SK-N-SH (cell line): ENCODE measurements around the gene PDLIM5.

Experiments
- EP300 ChIP-seq, 2 experiments: IDR thresholded peaks; 2 replicates each; pipeline versions ENCODE4 v1.4.0 to v1.6.1; 2012; ENCODE audit warnings: borderline replicate concordance in 1 of 2, low read depth in 1 of 2, low read length in 1 of 2
- FOSL2 ChIP-seq: IDR thresholded peaks from 2 replicates; pipeline ENCODE4 v1.4.0; 2012; ENCODE audit warnings: low read depth, mild to moderate bottlenecking, moderate library complexity, borderline replicate concordance
- GATA2 ChIP-seq: sonication (generic); formaldehyde crosslinking; IDR thresholded peaks from 2 replicates; pipeline ENCODE4 v1.5.0; 2020; ENCODE audit warnings: mild to moderate bottlenecking, missing genetic modification reagents
- POLR2AphosphoS5 ChIP-seq: IDR thresholded peaks from 2 replicates; pipeline ENCODE4 v1.6.1; 2012; ENCODE audit warnings: low read depth, low read length
- RFX5 ChIP-seq: IDR thresholded peaks from 2 replicates; pipeline ENCODE4 v1.6.1; 2012; ENCODE audit warnings: mild to moderate bottlenecking, improper control_type of control experiment, low read length
- TEAD4 ChIP-seq: IDR thresholded peaks from 2 replicates; pipeline ENCODE4 v1.4.0; 2012; ENCODE audit warnings: mild to moderate bottlenecking, borderline replicate concordance; ENCODE audit not compliant: insufficient read depth
- YY1 ChIP-seq: IDR thresholded peaks from 2 replicates; pipeline ENCODE4 v1.4.0; 2012; ENCODE audit warnings: low read depth, mild to moderate bottlenecking
- TF ChIP-seq, protein P1 (sequence below): fragments of 200-600 bp; sonication (generic); IDR thresholded peaks from 2 replicates; pipeline ENCODE4 v1.6.1; 2017; ENCODE audit warnings: antibody characterized with exemption, mild to moderate bottlenecking, moderate library complexity
- TF ChIP-seq, protein P2 (sequence below): IDR thresholded peaks from 2 replicates; pipeline ENCODE4 v1.6.1; 2012; ENCODE audit warnings: mild to moderate bottlenecking, low read depth, low read length, moderate library complexity
- TF ChIP-seq, protein P3 (sequence below): IDR thresholded peaks from 2 replicates; pipeline ENCODE4 v1.4.0; 2012; ENCODE audit warnings: low read depth
- TF ChIP-seq, protein P4 (sequence below): fragments of 150-350 bp; IDR thresholded peaks from 2 replicates; pipeline ENCODE4 v1.6.1; 2017; ENCODE audit warnings: antibody characterized with exemption, low read length, low read depth, borderline replicate concordance

DNA sequence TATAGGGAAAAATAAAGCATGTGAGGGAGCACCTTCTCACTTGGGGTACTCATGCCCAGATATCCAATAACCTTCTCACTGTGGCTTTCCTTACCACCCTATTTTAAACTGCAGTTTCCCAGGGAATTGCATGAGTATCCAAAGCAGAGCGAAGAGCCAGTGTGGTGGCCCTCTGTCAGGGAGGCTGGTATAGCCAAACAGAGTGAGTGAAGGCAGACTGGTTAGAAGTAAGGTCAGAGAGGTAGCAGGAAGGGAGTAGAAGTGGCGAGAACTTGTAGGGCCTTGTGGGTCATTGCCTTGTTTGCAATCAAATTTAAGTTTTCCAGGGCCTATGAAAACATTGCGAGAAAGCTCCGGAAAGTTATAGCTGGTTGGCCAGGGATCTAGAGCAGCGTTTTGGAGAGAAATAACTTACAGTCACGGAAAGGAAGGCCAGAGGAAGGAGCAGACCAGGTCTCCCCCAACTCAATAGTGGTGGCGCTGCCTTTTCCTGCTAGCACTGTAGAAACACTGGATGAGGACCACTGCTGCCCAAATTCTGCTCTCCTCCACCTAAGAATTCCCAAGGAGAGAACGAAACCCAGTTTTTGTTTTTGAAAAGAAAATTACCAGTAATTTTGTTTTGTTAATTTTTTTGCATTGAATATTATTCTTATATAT is 77.2 kb downstream of the PDLIM5 start:
- TF ChIP-seq, protein P1, sequence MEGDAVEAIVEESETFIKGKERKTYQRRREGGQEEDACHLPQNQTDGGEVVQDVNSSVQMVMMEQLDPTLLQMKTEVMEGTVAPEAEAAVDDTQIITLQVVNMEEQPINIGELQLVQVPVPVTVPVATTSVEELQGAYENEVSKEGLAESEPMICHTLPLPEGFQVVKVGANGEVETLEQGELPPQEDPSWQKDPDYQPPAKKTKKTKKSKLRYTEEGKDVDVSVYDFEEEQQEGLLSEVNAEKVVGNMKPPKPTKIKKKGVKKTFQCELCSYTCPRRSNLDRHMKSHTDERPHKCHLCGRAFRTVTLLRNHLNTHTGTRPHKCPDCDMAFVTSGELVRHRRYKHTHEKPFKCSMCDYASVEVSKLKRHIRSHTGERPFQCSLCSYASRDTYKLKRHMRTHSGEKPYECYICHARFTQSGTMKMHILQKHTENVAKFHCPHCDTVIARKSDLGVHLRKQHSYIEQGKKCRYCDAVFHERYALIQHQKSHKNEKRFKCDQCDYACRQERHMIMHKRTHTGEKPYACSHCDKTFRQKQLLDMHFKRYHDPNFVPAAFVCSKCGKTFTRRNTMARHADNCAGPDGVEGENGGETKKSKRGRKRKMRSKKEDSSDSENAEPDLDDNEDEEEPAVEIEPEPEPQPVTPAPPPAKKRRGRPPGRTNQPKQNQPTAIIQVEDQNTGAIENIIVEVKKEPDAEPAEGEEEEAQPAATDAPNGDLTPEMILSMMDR = no peak
- TF ChIP-seq EP300 (IDR thresholded peaks at IDR 0.05; ENCODE audit: borderline replicate concordance in 1 of 2, low read depth in 1 of 2, low read length in 1 of 2) = no peak
- TF ChIP-seq TEAD4 = no peak
- TF ChIP-seq RFX5 = no peak
- no peak for TF ChIP-seq POLR2AphosphoS5
- no peak for TF ChIP-seq YY1
- TF ChIP-seq, protein P2, sequence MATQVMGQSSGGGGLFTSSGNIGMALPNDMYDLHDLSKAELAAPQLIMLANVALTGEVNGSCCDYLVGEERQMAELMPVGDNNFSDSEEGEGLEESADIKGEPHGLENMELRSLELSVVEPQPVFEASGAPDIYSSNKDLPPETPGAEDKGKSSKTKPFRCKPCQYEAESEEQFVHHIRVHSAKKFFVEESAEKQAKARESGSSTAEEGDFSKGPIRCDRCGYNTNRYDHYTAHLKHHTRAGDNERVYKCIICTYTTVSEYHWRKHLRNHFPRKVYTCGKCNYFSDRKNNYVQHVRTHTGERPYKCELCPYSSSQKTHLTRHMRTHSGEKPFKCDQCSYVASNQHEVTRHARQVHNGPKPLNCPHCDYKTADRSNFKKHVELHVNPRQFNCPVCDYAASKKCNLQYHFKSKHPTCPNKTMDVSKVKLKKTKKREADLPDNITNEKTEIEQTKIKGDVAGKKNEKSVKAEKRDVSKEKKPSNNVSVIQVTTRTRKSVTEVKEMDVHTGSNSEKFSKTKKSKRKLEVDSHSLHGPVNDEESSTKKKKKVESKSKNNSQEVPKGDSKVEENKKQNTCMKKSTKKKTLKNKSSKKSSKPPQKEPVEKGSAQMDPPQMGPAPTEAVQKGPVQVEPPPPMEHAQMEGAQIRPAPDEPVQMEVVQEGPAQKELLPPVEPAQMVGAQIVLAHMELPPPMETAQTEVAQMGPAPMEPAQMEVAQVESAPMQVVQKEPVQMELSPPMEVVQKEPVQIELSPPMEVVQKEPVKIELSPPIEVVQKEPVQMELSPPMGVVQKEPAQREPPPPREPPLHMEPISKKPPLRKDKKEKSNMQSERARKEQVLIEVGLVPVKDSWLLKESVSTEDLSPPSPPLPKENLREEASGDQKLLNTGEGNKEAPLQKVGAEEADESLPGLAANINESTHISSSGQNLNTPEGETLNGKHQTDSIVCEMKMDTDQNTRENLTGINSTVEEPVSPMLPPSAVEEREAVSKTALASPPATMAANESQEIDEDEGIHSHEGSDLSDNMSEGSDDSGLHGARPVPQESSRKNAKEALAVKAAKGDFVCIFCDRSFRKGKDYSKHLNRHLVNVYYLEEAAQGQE = no peak
- no peak for TF ChIP-seq FOSL2
- TF ChIP-seq, protein P3, sequence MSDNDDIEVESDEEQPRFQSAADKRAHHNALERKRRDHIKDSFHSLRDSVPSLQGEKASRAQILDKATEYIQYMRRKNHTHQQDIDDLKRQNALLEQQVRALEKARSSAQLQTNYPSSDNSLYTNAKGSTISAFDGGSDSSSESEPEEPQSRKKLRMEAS = no peak
- TF ChIP-seq, protein P4, sequence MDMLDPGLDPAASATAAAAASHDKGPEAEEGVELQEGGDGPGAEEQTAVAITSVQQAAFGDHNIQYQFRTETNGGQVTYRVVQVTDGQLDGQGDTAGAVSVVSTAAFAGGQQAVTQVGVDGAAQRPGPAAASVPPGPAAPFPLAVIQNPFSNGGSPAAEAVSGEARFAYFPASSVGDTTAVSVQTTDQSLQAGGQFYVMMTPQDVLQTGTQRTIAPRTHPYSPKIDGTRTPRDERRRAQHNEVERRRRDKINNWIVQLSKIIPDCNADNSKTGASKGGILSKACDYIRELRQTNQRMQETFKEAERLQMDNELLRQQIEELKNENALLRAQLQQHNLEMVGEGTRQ = no peak
- TF ChIP-seq GATA2 = no peak
